Measurements from ENCODE around the gene ZDHHC14.

Gene ZDHHC14

GRCh38 chr6:157525918-157526425 lies 145.0 kb downstream of the ZDHHC14 start:
- peaks cover 17% of the 10 kb centered on the region for H3K36me3 Mint-ChIP-seq (ENCODE audit: low read depth)
- peaks cover 34% of the 10 kb centered on the region for H3K4me1 Mint-ChIP-seq (ENCODE audit: low read depth)
- no peak overlapping the region for H3K27ac Mint-ChIP-seq
- DNase-seq (ENCODE audit: low spot score), result no peak
- no peaks in the 10 kb centered on the region for H3K27me3 Mint-ChIP-seq (ENCODE audit: low read depth)
- peaks cover 12% of the 10 kb centered on the region for H3K9me3 Mint-ChIP-seq
- no peak overlapping the region for H3K4me3 Mint-ChIP-seq

GRCh38 chr6:157527471-157527907 lies 146.5 kb downstream of the ZDHHC14 start:
- H3K4me3 Mint-ChIP-seq, result peak overlapping the region; percentile 46
- peak overlapping the region; percentile 71 for H3K27ac Mint-ChIP-seq

GRCh38 chr6:157528931-157529653 lies 148.1 kb downstream of the ZDHHC14 start:
- Mint-ChIP-seq H3K27ac (no peak overlapping the region), H3K4me3 (no peak overlapping the region)

More at GRCh38 chr6:157527471-157527907, 146.5 kb downstream of the ZDHHC14 start:
- Mint-ChIP-seq H3K27me3 (ENCODE audit: low read depth) (no peaks in the 10 kb centered on the region), H3K36me3 (ENCODE audit: low read depth) (peaks cover 17% of the 10 kb centered on the region), H3K9me3 (peaks cover 12% of the 10 kb centered on the region), H3K4me1 (ENCODE audit: low read depth) (peaks cover 32% of the 10 kb centered on the region)
- peak; percentile 37 for DNase-seq (ENCODE audit: low spot score)

GRCh38 chr6:157529654-157530039 lies 148.7 kb downstream of the ZDHHC14 start:
- Mint-ChIP-seq H3K36me3 (ENCODE audit: low read depth) (peaks cover 14% of the 10 kb centered on the region), H3K27me3 (ENCODE audit: low read depth) (peaks cover 4% of the 10 kb centered on the region), H3K4me3 (no peak overlapping the region), H3K27ac (no peak overlapping the region), H3K4me1 (ENCODE audit: low read depth) (peaks cover 35% of the 10 kb centered on the region), H3K9me3 (peaks cover 12% of the 10 kb centered on the region)
- no peak for DNase-seq (ENCODE audit: low spot score)

More at GRCh38 chr6:157528931-157529653, 148.1 kb downstream of the ZDHHC14 start:
- peaks cover 4% of the 10 kb centered on the region for H3K27me3 Mint-ChIP-seq (ENCODE audit: low read depth)
- H3K9me3 Mint-ChIP-seq, result peaks cover 12% of the 10 kb centered on the region
- peaks cover 17% of the 10 kb centered on the region for H3K36me3 Mint-ChIP-seq (ENCODE audit: low read depth)
- peaks cover 35% of the 10 kb centered on the region for H3K4me1 Mint-ChIP-seq (ENCODE audit: low read depth)
- no peak for DNase-seq (ENCODE audit: low spot score)

GRCh38 chr6:157530126-157530525 lies 149.1 kb downstream of the ZDHHC14 start:
- Mint-ChIP-seq H3K27ac (no peak overlapping the region), H3K27me3 (ENCODE audit: low read depth) (peaks cover 4% of the 10 kb centered on the region), H3K9me3 (peaks cover 12% of the 10 kb centered on the region), H3K4me1 (ENCODE audit: low read depth) (peaks cover 39% of the 10 kb centered on the region), H3K4me3 (no peak overlapping the region), H3K36me3 (ENCODE audit: low read depth) (peaks cover 14% of the 10 kb centered on the region)
- DNase-seq (ENCODE audit: low spot score), result no peak

GRCh38 chr6:157530724-157531168 lies 149.8 kb downstream of the ZDHHC14 start:
- H3K27ac Mint-ChIP-seq, result no peak overlapping the region
- H3K9me3 Mint-ChIP-seq, result peaks cover 10% of the 10 kb centered on the region
- peaks cover 45% of the 10 kb centered on the region for H3K4me1 Mint-ChIP-seq (ENCODE audit: low read depth)
- H3K4me3 Mint-ChIP-seq, result no peak overlapping the region
- DNase-seq (ENCODE audit: low spot score), result no peak
- H3K27me3 Mint-ChIP-seq (ENCODE audit: low read depth), result peaks cover 4% of the 10 kb centered on the region
- peaks cover 15% of the 10 kb centered on the region for H3K36me3 Mint-ChIP-seq (ENCODE audit: low read depth)

- DNase-seq (ENCODE audit: low spot score), result no peak
- H3K4me3 Mint-ChIP-seq, result no peak overlapping the region
- H3K36me3 Mint-ChIP-seq (ENCODE audit: low read depth), result peaks cover 14% of the 10 kb centered on the region
- peaks cover 4% of the 10 kb centered on the region for H3K27me3 Mint-ChIP-seq (ENCODE audit: low read depth)
- no peak overlapping the region for H3K27ac Mint-ChIP-seq
- peaks cover 46% of the 10 kb centered on the region for H3K4me1 Mint-ChIP-seq (ENCODE audit: low read depth)
- H3K9me3 Mint-ChIP-seq, result peaks cover 8% of the 10 kb centered on the region
Measured at GRCh38 chr6:157531169-157531985, 150.4 kb downstream of the ZDHHC14 start.

GRCh38 chr6:157531986-157532365 lies 151.0 kb downstream of the ZDHHC14 start:
- no peak for DNase-seq (ENCODE audit: low spot score)
- no peak overlapping the region for H3K27ac Mint-ChIP-seq
- H3K27me3 Mint-ChIP-seq (ENCODE audit: low read depth), result peaks cover 4% of the 10 kb centered on the region
- peaks cover 12% of the 10 kb centered on the region for H3K36me3 Mint-ChIP-seq (ENCODE audit: low read depth)
- no peak overlapping the region for H3K4me3 Mint-ChIP-seq
- H3K4me1 Mint-ChIP-seq (ENCODE audit: low read depth), result peaks cover 43% of the 10 kb centered on the region
- peaks cover 8% of the 10 kb centered on the region for H3K9me3 Mint-ChIP-seq

GRCh38 chr6:157533048-157533871 lies 152.3 kb downstream of the ZDHHC14 start:
- no peak for DNase-seq (ENCODE audit: low spot score)
- peak overlapping the region; percentile 46 for H3K27ac Mint-ChIP-seq
- peaks cover 2% of the 10 kb centered on the region for H3K36me3 Mint-ChIP-seq (ENCODE audit: low read depth)
- H3K4me3 Mint-ChIP-seq, result no peak overlapping the region
- H3K27me3 Mint-ChIP-seq (ENCODE audit: low read depth), result peaks cover 5% of the 10 kb centered on the region
- peaks cover 38% of the 10 kb centered on the region for H3K4me1 Mint-ChIP-seq (ENCODE audit: low read depth)
- H3K9me3 Mint-ChIP-seq, result no peaks in the 10 kb centered on the region

GRCh38 chr6:157534134-157534871 lies 153.3 kb downstream of the ZDHHC14 start:
- DNase-seq (ENCODE audit: low spot score), result no peak
- H3K4me3 Mint-ChIP-seq, result no peak overlapping the region
- no peak overlapping the region for H3K27ac Mint-ChIP-seq
- peaks cover 10% of the 10 kb centered on the region for H3K27me3 Mint-ChIP-seq (ENCODE audit: low read depth)
- H3K9me3 Mint-ChIP-seq, result no peaks in the 10 kb centered on the region
- peaks cover 4% of the 10 kb centered on the region for H3K36me3 Mint-ChIP-seq (ENCODE audit: low read depth)
- peaks cover 44% of the 10 kb centered on the region for H3K4me1 Mint-ChIP-seq (ENCODE audit: low read depth)

- DNase-seq (ENCODE audit: low spot score), result no peak
- Mint-ChIP-seq H3K4me3 (peak overlapping the region; percentile 40), H3K9me3 (no peaks in the 10 kb centered on the region), H3K27me3 (ENCODE audit: low read depth) (peaks cover 10% of the 10 kb centered on the region), H3K27ac (peak overlapping the region; percentile 88), H3K36me3 (ENCODE audit: low read depth) (peaks cover 4% of the 10 kb centered on the region), H3K4me1 (ENCODE audit: low read depth) (peaks cover 46% of the 10 kb centered on the region)
Measured at GRCh38 chr6:157534977-157535339, 154.0 kb downstream of the ZDHHC14 start.

- H3K36me3 Mint-ChIP-seq (ENCODE audit: low read depth), result peaks cover 4% of the 10 kb centered on the region
- H3K9me3 Mint-ChIP-seq, result no peaks in the 10 kb centered on the region
- peak; percentile 33 for DNase-seq (ENCODE audit: low spot score)
- peaks cover 10% of the 10 kb centered on the region for H3K27me3 Mint-ChIP-seq (ENCODE audit: low read depth)
- peaks cover 44% of the 10 kb centered on the region for H3K4me1 Mint-ChIP-seq (ENCODE audit: low read depth)
- peak overlapping the region; percentile 40 for H3K4me3 Mint-ChIP-seq
- peak overlapping the region; percentile 88 for H3K27ac Mint-ChIP-seq
Measured at GRCh38 chr6:157535340-157536222, 154.6 kb downstream of the ZDHHC14 start.
